ENCODE data around the gene MAD2L2.

MAD2L2 gene

DNA sequence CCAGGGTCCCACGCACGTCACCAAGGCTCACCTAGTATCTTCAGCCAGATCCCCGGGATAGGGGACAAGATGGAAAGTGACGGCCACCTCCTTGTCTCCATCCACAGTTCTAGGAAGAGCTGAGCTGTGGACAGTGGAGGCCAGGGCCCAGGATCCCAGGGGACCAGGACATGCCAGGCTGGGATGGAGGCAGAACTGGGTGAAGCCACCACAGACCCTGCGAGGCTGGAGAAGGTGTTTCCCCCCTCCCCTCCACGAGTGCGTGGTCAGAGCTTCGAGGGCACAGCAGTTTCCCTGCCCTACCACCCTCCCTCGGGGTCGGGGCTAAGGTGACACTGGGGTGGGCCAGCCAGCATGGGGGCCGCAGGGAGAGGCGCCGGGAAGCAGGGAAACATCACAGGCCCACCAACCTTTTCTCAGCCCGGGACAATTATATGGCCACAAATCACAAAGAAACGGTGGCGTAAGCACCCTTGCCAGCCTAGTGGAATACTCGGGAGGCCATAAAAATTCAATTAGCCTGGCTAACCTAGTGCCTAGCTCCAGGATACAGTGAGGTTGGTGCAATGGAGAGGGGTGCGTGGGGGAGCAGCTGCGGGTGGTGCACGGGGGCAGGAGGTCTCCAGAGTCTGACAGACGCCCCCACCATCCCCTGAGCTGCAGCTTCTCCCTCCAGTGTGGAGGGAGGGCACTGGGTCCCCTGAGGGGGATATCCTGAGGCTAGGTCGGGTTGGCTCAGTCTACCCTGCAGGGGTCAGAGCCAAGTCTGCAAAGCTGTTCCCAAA is 23.9 kb upstream of the MAD2L2 start:
- FAIRE-seq: no peak

DNA sequence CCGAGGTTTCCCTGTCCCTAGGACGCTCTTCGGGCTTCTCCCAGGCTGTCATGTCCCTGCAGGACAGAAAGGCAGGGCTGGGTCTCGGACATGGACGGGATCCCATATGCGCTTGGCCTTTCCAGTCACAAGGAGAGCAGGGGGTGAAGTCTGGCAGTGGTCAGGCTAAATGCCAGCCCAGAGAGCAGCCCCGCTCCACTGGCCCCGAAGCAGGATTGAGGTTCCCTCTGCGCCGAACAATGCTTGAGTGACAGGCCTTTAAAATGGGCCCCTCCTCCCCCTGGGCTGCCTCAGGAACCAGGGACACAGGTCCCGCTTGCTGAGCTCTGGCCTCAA is 23.2 kb upstream of the MAD2L2 start:
- no peak for FAIRE-seq

GRCh38 chr1:11703357-11704193 is 22.6 kb upstream of the MAD2L2 start:
- no peak for FAIRE-seq

DNA sequence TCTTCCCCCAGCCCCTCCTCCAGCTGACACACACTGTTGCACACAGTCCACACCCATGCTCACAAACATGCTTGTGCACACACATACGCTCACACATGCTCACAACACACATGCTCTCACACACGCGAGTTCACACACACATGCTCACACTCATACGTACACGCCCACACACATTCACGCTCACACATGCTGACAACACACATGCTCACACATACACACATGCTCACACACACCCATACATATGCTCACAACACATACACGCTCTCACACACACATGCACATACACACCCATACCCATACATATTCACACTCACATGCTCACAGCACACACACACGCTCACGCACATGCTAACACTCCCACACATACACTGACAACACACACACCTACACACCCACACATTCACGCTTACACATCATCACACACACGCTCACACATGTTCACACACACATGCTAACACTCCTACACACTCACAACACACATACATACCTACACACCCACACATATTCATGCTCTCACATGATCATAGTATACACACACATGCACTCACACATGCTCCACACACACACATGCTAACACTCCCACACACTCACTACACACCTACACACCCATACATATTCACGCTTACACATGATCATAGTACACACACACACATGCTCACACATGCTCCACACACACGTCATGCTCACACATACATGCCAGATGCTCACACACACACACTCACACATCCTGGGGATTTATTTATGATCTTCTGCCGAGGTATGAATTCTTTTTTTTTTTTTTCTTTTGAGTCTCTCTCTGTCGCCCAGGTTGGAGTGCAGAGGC is 21.2 kb upstream of the MAD2L2 start:
- FAIRE-seq: no peak

DNA sequence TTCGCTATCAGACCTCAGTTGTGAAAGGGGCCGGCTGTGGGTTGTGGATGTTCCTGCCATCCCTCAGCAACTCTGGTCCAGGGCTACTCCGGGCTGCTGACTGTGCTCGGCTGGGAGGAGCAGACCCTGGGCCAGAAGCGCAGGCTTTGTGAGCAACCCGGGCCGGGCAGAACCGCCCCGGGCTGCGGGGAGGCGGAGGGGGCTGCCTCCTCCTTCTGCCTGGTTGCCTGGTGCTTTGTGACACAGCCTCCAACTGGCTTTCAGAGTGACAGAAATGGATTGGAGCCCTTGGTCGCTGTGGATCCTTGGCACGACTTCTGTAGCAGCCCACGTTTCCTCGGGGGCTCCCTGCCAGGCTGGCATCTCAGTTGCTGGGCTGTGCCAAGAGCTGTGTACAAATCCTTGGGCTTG is 20.6 kb upstream of the MAD2L2 start:
- no peak for FAIRE-seq

DNA sequence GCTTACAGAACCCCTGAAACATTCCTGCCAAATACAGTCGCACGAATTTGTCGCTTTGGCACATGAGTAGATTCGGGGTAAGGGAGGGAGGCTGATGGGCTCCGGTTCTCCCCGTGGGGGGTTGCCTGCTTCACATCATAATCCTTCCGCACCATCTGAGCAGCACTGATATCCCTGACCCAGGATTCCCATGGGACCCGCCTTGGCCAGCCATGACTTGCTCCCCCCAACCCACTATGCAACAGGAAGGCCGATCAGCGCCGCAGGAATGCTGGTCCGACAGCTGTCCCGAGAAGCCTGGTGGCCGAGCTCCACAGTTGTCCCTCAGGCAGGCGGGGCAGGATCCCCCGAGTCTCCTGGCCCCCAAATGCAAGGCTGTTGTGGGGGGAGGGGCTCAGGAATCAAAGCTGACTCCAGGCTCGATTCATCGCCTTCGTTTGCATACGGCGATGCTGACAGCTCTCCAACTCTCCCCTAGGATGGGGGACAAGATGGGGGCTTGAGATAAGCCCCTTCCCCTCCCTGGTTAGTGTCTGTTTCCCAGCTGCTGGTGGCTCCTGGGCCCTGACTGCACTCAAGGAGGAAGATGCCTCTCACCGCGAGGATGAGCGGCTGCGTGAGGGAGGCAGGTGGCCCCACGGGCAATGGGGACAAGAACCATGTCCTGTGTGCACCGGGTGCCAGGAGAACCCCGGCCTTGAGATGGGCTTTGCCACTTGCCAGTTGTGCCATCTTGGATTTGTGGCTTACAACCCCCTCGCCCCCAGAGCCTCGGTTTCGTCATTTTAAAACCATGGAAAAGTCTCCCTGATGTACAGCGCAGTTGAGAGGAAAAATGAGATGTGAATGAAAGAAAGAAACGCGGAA is 19.9 kb upstream of the MAD2L2 start:
- no peak for FAIRE-seq

- FAIRE-seq: no peak
These were observed 16.9 kb upstream of the MAD2L2 start for GRCh38 chr1:11697893-11698210.

DNA sequence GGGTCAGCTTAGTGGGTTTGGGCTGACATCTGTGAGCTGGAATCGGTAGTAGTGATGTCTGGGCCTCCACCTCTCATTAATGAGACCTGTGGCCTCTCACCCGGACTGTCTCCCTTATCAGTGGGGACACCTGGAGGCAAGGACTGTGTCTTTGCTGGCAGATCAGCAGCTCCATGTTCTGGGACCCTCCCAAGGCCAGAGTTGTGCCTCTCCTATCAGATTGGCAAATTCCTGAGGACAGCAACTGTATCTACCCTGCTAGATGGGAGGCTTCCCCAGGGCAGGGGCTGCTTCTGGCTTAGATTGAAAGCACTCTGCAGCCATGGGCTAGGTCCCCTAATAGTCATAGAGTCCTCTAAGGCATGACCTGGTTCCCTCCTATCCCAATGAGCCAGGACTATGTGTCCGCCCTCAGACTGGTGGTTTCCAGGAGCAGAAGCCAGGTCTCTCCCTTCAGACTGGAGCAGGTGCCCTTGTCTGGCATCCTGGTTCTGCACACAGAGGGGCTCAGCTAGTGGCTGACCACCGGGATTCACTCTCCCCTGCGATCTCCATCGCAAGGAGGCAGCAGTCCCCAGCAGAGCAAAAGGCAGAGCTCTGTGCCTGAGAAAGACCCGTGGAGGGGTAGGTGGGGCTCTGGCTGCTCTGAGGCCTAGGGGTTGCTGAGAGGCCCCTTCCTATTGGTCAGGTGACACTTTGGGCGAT is 16.4 kb upstream of the MAD2L2 start:
- no peak for FAIRE-seq

DNA sequence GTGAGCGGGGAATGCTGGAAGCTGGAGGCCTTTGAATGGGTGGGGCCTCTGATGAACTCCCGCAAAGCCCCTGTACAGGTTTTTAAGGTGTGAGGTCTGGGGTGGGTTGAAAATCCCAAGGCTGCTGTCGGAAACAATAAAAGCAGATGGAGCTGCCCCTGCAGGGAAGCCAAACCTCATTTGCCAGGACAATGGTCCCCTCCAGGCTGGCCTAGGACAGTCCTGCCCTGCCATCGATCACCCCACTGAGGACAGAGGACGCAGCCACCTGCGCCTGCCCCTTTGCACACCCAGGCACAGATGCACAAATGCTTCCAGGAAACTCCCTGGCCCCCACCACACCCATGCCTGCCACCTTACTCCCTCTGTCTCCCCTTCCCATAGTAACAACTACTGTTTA is 14.9 kb upstream of the MAD2L2 start:
- FAIRE-seq: no peak

GRCh38 chr1:11693917-11694316 is 13.0 kb upstream of the MAD2L2 start:
- FAIRE-seq: no peak

GRCh38 chr1:11693024-11693590 is 12.2 kb upstream of the MAD2L2 start:
- no peak for FAIRE-seq

- no peak for FAIRE-seq
These were observed 11.2 kb upstream of the MAD2L2 start for GRCh38 chr1:11691928-11692711.

DNA sequence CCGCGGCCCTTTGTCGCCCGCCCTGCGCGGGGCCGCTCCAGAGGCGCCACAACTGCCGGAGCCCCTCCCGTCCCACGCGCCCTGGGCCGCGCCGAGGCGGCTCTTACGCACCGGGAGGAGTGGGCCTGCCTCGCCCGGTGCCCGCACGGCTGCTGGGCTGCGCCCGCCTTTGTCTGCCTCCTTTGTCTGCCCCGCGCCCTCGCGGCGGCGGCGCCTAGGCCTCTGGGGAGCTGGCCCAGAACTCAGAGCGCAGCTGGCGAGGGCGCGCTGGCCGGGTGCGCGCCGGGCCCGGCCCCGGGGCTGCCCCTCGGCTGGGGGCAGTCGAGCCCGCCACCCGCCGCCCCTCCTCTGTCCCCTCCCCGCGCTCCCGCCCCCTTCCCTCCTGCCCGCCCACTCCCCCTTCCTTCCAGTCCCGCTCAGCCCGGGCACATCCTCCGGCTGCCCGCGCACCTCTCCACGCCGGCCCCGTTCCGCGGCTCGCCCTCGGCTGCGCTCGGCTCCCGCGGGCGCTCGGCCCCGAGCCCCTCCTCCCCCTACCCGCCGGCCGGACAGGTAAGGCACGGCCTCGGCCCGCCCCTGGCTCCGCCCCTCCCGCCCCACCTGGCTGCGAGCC is 10.5 kb upstream of the MAD2L2 start, which contains the start of gene DRAXIN:
Gene DRAXIN, plus strand, starts transcription at position 409 of the 613 bp plus-strand sequence. CDS start 14,549 bp downstream, outside the sequence.
- FAIRE-seq: no peak

DNA sequence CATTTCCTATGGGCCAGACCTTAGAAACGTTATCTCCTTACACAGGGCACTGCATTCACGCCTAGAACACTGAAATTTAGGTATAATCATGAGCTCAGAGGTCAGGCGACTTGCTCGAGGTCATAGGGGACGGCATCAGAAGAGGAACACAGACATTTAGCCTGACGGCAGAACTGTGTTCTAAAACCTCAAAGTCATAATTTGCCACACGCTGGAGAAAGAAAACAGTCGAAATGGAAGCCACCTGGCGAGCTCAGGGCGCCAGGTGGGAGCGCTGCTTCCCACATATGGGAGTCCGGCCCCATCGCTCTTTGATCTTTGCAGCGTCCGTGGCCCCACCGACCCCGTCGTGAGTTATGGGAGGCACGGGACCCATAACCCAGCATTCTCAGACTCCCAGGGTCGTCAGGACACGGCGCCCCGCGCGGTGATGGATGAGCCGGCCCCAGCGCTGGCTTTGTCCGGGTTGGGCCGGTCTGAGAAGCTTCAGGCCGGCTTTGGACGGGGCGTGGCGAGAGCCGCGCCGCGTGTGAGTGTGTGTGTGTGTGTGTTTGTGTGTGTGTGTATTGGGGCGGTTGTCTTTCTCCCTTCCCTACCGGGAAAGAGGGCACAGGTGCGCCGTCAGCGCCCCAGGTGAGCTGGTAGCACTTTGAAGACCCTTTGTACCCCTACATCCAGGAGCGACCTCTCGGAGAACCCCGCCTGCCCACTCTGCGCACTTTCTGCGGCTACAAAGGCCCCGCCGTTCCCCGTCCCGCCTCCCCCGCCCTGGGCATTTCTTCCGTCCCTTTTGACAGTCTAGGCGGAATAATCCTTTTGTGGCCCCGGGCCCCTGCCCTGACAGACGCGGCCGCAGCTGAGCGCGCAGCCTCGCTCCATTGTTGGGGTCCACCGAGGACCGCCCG is 9.7 kb upstream of the MAD2L2 start:
- FAIRE-seq: no peak

DNA sequence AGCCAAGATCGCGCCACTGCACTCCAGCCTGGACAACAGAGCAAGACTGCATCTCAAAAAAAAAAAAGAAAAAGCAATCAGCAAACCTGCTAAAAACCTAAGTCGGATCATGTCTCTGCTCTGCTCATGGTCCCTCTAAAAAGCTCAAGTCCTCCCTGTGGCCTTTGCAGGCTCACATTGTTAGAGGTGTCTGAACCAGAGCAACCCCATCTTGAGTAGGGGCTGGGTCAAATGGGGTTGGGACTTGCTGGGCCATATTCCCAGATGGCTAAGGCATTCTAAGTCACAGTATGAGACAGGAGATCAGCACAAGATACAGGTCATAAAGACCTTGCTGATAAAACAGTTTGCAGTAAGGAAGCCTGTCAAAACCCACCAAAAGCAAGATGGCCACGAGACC is 7.6 kb upstream of the MAD2L2 start:
- FAIRE-seq: no peak

DNA sequence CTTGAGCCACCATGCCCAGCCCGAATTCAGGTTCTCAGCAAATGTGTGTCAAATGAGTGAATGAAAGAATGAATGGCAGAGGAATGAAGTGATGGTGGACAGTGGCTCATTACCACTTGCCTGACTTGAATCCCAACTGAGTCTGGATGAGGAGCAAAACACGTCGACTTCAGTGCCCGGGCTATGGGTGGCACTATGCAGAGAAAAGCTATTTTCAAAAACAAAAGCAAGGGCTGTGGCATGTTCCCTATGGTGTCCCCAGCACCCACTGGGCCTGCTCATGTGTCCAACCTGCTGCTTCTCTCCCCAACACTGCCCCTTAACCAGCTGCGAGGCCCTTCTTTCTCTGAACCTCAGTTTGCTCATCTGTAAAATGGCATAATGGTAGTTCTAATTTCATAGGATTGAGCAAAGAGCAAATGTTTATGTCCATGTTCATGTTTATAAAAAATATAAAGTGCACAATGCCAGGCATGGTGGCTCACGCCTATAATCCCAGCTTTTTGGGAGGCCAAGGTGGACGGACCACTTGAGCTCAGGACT is 4.3 kb upstream of the MAD2L2 start:
- FAIRE-seq: no peak

GRCh38 chr1:11684070-11684469 is 3.1 kb upstream of the MAD2L2 start:
- FAIRE-seq: no peak

DNA sequence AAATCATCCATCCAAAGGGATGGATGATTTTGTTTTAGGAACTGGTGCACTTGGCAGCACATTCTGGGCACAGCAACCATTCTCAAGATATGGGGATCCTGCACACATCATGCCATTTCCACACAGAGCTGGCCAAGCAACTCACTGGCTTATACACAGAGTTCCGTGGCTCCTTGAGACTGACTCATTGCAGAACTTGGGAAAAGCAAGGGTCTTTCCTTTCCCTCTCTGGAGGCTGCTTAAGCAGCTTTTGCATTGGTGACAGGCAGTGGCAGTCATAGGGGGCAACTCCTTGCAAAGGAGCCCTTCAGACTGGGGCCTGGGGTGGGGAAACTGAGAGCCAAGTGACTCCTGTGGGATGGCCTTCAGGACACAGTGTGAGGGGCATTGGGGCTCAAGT is 1.9 kb upstream of the MAD2L2 start:
- no peak for FAIRE-seq

Data from colon (tissue), 2 donors.